Activated CD8-positive, alpha-beta memory T cell treated with anti-CD3 and anti-CD28 coated beads for 36 hours (primary cell): ENCODE results near the gene MUC12. TPM values are rescaled to one million over a fixed set of nuclear protein-coding genes. Genes with fewer than 3 reads are reported as not detected.
"Not testable (repeated sequence)": the region's sequence is repeated elsewhere in the genome, so short reads cannot be mapped to it uniquely, and the experiment has no call there.

Experiments
- CTCF ChIA-PET: fragments of 350-600 bp; sonication (Branson Sonifier 250); formaldehyde crosslinking; loops from one replicate; lab custom pipeline; 2021; ENCODE audit warnings: antibody characterized with exemption; lab: Charles Lee
- POLR2A ChIA-PET: fragments of 350-600 bp; sonication (Branson Sonifier 250); formaldehyde crosslinking; loops from one replicate; lab custom pipeline; 2021; ENCODE audit warnings: antibody characterized with exemption; lab: Charles Lee
- total RNA-seq, 2 experiments: library from RNA; stranded (reverse); gene quantifications; one replicate each; pipeline ENCODE4 v1.2.3, GENCODE V29; 2021

Gene MUC12
- total RNA-seq, 2 experiments from 2014 or later, result 0.44 TPM; not detected in 1

DNA sequence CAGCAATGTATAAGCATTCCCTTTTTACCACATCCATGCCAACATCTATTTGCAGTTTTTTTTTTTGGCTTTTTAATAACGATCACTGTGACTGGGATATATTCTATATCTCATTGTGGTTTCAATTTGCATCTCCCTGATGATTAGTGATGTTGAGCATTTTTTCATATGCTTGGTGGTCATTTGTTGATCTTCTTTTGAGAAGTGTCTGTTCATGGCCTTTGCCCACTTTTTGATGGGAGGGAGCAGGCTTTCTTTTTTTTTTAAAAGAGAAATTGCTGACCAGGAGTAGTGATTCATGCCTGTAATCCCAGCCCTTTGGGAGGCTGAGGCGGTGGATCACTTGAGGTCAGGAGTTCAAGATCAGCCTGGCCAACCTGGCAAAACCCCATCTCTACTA is 54.5 kb downstream of the MUC12 start:
- ChIA-PET CTCF (no interaction called here), POLR2A (no interaction called here)

DNA sequence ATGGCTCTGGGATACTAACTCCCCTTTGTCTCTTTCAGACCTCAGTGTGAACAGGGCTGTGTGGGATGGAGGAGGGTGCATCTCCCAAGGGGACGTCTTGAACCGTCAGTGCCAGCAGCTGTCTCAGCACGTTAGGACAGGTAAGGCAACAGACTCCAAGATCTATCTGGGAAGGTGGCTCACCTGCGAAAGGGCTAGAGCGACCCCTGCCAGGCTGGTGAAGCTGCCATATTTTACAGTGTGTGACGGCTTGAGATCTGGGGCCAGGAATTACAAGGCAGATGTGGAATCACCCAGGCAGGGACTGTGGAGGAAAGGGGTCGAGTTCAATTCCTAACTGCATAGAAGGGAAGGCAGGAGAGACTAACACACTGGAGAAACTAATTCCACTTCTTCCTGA is 61.7 kb downstream of the MUC12 start:
- ChIA-PET CTCF (no interaction called here), POLR2A (no interaction called here)

DNA sequence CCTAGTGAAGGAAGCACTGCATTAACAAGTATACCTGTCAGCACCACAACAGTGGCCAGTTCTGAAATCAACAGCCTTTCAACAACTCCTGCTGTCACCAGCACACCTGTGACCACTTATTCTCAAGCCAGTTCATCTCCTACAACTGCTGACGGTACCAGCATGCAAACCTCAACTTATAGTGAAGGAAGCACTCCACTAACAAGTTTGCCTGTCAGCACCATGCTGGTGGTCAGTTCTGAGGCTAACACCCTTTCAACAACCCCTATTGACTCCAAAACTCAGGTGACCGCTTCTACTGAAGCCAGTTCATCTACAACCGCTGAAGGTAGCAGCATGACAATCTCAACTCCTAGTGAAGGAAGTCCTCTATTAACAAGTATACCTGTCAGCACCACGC is 66.6 kb downstream of the MUC12 start:
- ChIA-PET CTCF (no interaction called here), POLR2A (no interaction called here)

DNA sequence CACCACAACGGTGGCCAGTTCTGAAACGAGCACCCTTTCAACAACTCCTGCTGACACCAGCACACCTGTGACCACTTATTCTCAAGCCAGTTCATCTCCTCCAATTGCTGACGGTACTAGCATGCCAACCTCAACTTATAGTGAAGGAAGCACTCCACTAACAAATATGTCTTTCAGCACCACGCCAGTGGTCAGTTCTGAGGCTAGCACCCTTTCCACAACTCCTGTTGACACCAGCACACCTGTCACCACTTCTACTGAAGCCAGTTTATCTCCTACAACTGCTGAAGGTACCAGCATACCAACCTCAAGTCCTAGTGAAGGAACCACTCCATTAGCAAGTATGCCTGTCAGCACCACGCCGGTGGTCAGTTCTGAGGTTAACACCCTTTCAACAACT is 71.9 kb downstream of the MUC12 start:
- CTCF ChIA-PET, POLR2A ChIA-PET: not testable (repeated sequence)

DNA sequence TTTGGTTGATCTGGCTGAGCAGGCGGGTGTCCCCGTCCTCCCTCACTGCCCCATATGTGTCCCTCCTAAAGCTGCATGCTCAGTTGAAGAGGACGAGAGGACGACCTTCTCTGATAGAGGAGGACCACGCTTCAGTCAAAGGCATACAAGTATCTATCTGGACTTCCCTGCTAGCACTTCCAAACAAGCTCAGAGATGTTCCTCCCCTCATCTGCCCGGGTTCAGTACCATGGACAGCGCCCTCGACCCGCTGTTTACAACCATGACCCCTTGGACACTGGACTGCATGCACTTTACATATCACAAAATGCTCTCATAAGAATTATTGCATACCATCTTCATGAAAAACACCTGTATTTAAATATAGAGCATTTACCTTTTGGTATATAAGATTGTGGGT is 89.0 kb downstream of the MUC12 start:
- CTCF ChIA-PET, result interaction anchor here (0.6 to 1.7 kb wide), 15 partner anchors 11 to 258 kb away, joined by 3 to 10 read pairs (median 3); partner anchors contain the start of genes MUC17 and UFSP1
- POLR2A ChIA-PET, result no interaction called here

DNA sequence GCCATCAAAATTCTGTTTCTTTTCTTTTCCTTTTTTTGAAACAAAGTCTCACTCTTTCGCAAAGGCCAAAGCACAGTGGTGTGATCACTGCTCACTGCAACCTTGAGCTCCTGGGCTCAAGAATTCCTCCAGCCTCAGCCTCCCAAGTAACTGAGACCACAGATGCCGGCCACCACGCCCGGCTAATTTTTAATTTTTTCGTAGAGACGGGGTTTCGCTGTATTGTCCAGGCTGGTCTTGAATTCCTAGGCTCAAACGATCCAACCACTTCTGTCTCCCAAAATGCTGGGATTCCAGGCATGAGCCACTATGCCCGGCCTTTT is 90.2 kb downstream of the MUC12 start:
- CTCF ChIA-PET, result interaction anchor here (1.0 to 1.7 kb wide), 5 partner anchors 38 to 170 kb away, joined by 3 to 10 read pairs (median 6); partner anchors contain the start of genes MUC17 and UFSP1
- POLR2A ChIA-PET, result no interaction called here

DNA sequence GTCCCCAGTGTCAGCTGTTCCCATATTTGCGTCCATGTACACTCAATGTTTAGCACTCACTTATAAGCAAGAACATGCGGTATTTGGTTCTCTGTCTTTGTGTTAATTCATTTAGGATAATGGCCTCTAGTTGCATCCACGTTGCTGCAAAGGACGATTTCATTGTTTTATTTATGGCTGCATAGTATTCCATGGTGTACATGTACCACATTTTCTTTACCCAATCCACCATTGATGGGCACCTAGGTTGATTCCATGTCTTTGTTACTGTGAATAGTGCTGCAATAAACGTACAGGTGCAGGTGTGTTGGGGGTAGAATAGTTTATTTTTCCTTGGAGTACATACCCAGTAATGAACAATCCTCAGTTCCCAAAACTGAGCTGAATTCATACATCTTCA is 91.6 kb downstream of the MUC12 start:
- POLR2A ChIA-PET, result no interaction called here
- CTCF ChIA-PET, result no interaction called here

DNA sequence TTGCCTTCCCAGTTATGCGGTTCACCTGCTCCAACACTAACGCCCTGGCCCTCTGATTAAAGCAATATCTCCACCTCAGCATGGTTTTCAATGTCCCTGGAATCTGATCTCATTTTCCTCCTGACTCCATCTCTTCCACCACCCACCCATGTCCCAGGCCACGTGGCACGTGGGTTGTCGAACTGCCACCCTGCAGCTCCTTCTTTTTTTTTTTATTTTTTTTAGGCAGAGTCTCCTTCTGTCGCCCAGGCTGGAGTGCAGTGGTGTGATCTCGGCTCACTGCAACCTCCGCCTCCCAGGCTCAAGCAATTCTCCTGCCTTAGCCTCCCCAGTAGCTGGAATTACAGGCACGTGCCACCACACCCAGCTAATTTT is 94.8 kb downstream of the MUC12 start:
- POLR2A ChIA-PET, CTCF ChIA-PET: not testable (repeated sequence)

DNA sequence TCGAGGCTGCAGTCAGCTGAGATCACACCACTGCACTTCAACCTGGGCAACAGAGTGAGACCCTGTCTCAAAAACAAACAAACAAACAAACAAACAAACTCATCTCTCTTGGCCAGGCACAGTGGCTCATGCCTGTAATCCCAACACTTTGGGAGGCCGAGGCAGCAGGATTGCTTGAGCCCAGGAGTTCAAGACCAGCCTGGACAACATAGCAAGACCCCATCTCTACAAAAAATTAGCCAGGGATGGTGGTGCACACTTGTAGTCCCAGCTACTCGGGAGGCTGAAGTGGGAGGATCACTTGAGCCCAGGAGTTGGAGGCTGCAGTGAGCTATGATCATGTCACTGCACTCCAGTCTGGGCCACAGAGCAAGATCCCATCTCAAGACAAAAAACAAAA is 95.8 kb downstream of the MUC12 start:
- CTCF ChIA-PET, POLR2A ChIA-PET: not testable (repeated sequence)

DNA sequence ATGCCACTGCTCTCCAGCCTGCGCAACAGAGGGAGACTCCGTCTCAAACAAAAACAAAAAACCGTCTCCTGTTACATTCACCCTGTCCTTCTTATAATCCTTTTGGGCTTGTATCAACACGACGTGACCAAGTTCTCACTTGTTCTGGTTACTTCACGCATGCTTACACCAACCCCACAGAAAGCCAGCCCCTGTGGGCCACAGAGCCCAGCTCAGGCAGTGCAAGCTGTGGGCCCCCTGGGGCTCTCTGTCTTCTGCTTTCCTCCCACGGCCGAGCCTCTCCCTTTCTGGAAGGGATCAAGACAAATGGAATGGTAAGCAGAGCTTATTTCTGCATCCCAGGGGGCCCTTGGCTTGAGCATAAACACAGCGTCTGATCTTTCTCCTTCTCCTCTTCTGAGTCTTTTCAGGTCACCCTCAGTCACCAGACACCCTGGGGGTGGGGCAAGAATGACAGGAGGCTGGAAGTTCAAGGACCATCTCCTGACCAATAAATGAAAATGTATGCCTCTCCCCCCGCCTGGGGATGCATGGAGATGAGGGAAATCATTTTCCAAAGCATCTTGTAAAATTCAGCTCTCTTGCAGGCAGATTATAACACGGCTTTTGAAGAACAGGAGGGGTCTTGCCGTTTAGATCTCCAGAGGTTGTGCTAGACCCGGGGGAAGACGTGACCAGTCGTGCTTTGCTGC is 96.9 kb downstream of the MUC12 start:
- ChIA-PET CTCF (interaction anchor here (1.8 kb wide), 1 partner anchor 11 kb away, joined by 6 read pairs; no protein-coding TSS in a partner anchor), POLR2A (no interaction called here)

DNA sequence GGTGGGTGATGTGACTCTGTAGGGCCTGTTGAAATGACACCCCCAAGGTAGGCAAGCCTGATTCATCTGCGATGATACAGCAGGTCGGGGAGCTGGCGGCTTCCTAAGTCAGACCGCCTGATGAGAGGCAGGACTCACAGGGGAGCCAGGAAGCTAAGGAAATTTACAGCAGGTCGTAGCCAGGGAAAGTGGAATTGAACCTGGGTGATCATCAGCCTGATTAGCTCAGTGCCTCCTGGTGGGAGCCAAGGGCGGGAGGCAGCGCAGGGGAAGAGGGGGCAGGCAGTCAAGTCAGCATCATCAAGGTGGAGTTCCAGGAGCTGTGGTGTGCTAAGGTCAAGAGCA is 97.4 kb downstream of the MUC12 start:
- CTCF ChIA-PET, result interaction anchor here (1.8 kb wide), 1 partner anchor 11 kb away, joined by 6 read pairs; no protein-coding TSS in a partner anchor
- POLR2A ChIA-PET, result no interaction called here

DNA sequence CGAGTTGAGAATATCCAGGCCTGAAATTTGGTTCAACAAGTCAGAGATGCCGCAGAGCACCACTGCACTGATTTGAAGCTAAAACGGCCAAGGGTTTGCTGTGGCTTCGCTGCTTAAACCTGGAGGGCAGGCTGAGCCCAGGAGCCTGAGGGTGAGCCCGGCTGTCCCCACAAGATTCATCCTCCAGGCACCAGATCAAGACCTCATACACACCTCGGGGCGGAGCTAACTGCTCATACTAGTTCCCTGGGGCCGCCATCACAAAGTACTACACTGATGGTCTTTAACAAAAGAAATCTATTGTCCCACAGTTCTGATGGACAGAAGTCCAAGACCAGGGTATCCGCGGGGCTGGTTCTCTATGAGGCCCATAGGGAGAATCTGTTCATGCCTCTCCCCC is 99.0 kb downstream of the MUC12 start:
- POLR2A ChIA-PET, result no interaction called here

More for the DNA sequence above, 99.0 kb downstream of the MUC12 start:
- CTCF ChIA-PET, result no interaction called here

Other genes with a start within 250 kb of the MUC12 start
- under 1 TPM in 1 of 2 experiments, not detected in 1; 0.15 TPM for gene EPO, start 249.1 kb upstream of the MUC12 start, total RNA-seq
- gene ZAN, start 236.0 kb upstream of the MUC12 start, total RNA-seq, result not detected
- 1 to 10 TPM; 2.9 to 3.5 TPM for gene EPHB4, start 142.0 kb upstream of the MUC12 start, total RNA-seq
- 10 to 100 TPM; 24.9 to 26.4 TPM for gene SLC12A9, start 116.9 kb upstream of the MUC12 start, total RNA-seq
- gene TRIP6, start 102.2 kb upstream of the MUC12 start, total RNA-seq, result 10 to 100 TPM; 33.6 to 35.8 TPM
- gene SRRT, start 94.5 kb upstream of the MUC12 start, total RNA-seq, result 100 to 1,000 TPM; 302 to 308 TPM
- gene UFSP1, start 79.8 kb upstream of the MUC12 start, total RNA-seq, result 1 to 10 TPM; 3.0 to 4.8 TPM
- gene ACHE, start 73.7 kb upstream of the MUC12 start, total RNA-seq, result under 1 TPM; 0.13 to 0.23 TPM
- gene MUC3A, start 20.0 kb upstream of the MUC12 start, total RNA-seq, result under 1 TPM in 1 of 2 experiments, not detected in 1; 0.23 TPM
- gene MUC17, start 50.5 kb downstream of the MUC12 start, total RNA-seq, result not detected
- 10 to 100 TPM; 28.5 to 28.8 TPM for gene TRIM56, start 115.9 kb downstream of the MUC12 start, total RNA-seq
- gene SERPINE1, start 157.5 kb downstream of the MUC12 start, total RNA-seq, result under 1 TPM; 0.17 to 0.19 TPM
- 10 to 100 TPM; 42.7 to 45.0 TPM for gene AP1S1, start 184.9 kb downstream of the MUC12 start, total RNA-seq
- gene VGF, start 196.0 kb downstream of the MUC12 start, total RNA-seq, result under 1 TPM; 0.08 to 0.17 TPM
- gene NAT16, start 210.7 kb downstream of the MUC12 start, total RNA-seq, result not detected
- not detected for gene MOGAT3, start 231.5 kb downstream of the MUC12 start, total RNA-seq
- 10 to 100 TPM; 45.7 to 47.1 TPM for gene PLOD3, start 248.0 kb downstream of the MUC12 start, total RNA-seq
- gene ZNHIT1, start 248.6 kb downstream of the MUC12 start, total RNA-seq, result 10 to 100 TPM; 46.7 to 52.7 TPM